ENCODE data around the gene TMEM184B.

The TMEM184B gene

DNA sequence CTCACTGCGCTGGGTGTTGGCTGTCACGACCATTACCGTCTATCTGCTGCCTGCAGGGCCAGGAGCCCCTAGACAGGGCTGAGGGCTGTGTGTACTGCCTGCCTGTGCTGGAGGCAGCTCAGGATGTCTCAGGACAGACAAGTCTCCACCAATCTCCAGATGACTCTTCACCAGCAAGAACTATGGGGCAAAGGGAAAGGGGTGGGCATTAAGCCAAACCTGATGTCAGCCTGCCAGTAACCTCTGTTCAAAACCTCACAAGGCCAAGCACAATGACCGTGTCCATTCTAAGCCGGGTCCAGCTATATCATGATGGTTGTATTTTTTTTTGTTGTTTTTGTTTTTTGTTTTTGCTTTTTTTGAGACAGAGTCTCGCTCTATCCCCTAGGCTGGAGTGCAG, 39.4 kb downstream of the TMEM184B start:
- H3K4me1 ChIP-seq (ENCODE audit: insufficient read depth, insufficient read length) = peaks cover 4% of the 10 kb centered on the region
- no peaks in the 10 kb centered on the region for H3K27me3 ChIP-seq (ENCODE audit: insufficient read depth, insufficient read length)
- TF ChIP-seq YY1 (IDR thresholded peaks at IDR 0.05; ENCODE audit: insufficient read depth, insufficient read length) = no peak
- TF ChIP-seq ZNF274 (IDR thresholded peaks at IDR 0.05; ENCODE audit: low read depth, low read length) = no peak
- TF ChIP-seq SUZ12 (IDR thresholded peaks at IDR 0.05; ENCODE audit: extremely low read depth, insufficient read depth, insufficient read length) = no peak
- H3K9me3 ChIP-seq (ENCODE audit: insufficient read depth, low read length) = no peaks in the 10 kb centered on the region
- H3K4me3 ChIP-seq (ENCODE audit: insufficient read length, low read depth) = no peak overlapping the region
- no peak overlapping the region for H3K9ac ChIP-seq (ENCODE audit: insufficient read length, low read depth)
- DNase-seq (ENCODE audit: low read depth, low spot score) = no peak
- H3K36me3 ChIP-seq (ENCODE audit: insufficient read depth, insufficient read length, low read length) = peaks cover 76% of the 10 kb centered on the region

DNA sequence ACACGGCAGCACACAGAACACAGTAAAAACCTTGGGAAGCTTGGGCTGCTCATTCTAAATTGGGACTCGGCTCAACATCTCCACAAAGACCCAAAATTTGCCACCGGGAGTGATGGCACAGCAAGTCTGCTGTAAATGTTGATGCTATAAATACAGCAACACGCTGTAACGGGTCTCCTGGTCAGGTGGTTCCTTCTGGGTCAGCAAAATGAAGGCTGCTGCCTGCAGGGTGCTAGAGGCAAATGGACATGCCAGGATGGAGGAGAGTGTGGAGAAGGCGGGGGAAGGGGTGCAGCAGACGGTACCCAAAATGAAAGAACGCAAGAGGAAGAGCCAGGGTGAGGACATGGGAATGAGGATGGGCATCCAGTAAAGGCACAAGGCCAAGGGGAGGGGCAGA, 40.6 kb downstream of the TMEM184B start:
- Histone ChIP-seq H3K9ac (ENCODE audit: insufficient read length, low read depth) (no peak overlapping the region), H3K4me1 (ENCODE audit: insufficient read depth, insufficient read length) (peaks cover 6% of the 10 kb centered on the region), H3K9me3 (ENCODE audit: insufficient read depth, low read length) (no peaks in the 10 kb centered on the region), H3K27me3 (ENCODE audit: insufficient read depth, insufficient read length) (no peaks in the 10 kb centered on the region), H3K4me3 (ENCODE audit: insufficient read length, low read depth) (no peak overlapping the region), H3K36me3 (ENCODE audit: insufficient read depth, insufficient read length, low read length) (peaks cover 82% of the 10 kb centered on the region)
- no peak for TF ChIP-seq YY1 (IDR thresholded peaks at IDR 0.05; ENCODE audit: insufficient read depth, insufficient read length)
- TF ChIP-seq ZNF274 (IDR thresholded peaks at IDR 0.05; ENCODE audit: low read depth, low read length) = no peak
- TF ChIP-seq SUZ12 (IDR thresholded peaks at IDR 0.05; ENCODE audit: extremely low read depth, insufficient read depth, insufficient read length) = no peak
- DNase-seq (ENCODE audit: low read depth, low spot score) = no peak

DNA sequence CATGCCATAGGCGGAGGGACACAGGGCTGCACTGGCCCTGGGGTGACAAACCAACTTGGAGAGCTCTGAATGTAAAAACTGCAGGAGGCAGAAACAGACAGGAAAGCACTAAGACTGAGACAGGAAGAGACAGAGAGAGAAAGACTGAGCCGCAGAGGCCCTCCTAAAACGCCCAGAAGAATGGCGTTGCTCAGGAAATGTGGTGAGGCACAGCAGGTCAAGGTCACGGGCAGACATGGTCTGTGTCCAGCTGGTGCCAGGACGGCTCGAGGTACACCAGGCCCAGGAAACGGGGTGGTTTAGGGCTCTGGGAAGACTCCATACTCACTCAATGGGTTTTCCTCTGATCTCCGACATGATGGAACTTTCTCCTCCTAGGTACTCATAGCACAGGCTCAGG, 41.9 kb downstream of the TMEM184B start:
- no peak overlapping the region for H3K4me3 ChIP-seq (ENCODE audit: insufficient read length, low read depth)
- H3K4me1 ChIP-seq (ENCODE audit: insufficient read depth, insufficient read length) = peaks cover 6% of the 10 kb centered on the region
- TF ChIP-seq SUZ12 (IDR thresholded peaks at IDR 0.05; ENCODE audit: extremely low read depth, insufficient read depth, insufficient read length) (no peak), YY1 (IDR thresholded peaks at IDR 0.05; ENCODE audit: insufficient read depth, insufficient read length) (no peak), ZNF274 (IDR thresholded peaks at IDR 0.05; ENCODE audit: low read depth, low read length) (no peak)
- DNase-seq (ENCODE audit: low read depth, low spot score) = no peak
- no peaks in the 10 kb centered on the region for H3K27me3 ChIP-seq (ENCODE audit: insufficient read depth, insufficient read length)
- H3K9ac ChIP-seq (ENCODE audit: insufficient read length, low read depth) = no peak overlapping the region
- H3K9me3 ChIP-seq (ENCODE audit: insufficient read depth, low read length) = no peaks in the 10 kb centered on the region
- H3K36me3 ChIP-seq (ENCODE audit: insufficient read depth, insufficient read length, low read length) = peaks cover 83% of the 10 kb centered on the region

DNA sequence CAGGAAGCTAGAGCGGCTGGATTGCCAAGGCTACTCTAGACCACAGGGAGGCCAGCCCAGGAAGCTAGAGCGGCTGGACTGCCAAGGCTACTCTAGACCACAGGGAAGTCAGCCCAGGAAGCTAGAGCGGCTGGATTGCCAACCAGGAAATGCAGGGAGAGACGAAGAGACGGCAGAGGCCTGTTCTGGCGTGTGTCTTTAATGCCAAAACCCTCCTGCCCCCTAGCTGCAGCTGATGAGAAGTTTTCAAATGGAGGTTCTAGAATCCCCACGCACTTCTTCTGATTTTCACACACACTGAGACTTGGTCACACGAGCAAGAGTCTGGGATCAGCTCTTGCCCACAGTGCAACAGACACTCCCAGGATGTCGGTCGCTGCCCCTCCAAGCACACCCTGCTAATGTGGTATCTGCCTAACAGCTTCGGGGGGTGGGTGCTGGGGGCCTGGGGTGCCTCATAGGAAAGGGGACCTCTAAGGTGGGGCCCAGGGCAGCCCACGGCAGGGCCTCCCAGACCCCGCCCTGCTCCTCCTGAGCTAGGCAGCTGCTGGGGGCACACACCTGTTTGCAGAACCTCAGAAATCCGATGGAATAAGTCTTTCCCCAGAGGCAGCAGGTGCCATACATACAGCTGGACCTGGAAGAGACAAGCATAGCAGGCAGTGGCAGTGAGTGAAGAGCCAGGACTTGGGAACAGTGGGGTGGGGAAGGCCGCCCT, 42.5 kb downstream of the TMEM184B start:
- H3K4me1 ChIP-seq (ENCODE audit: insufficient read depth, insufficient read length) = peaks cover 6% of the 10 kb centered on the region
- peak; percentile 18 for DNase-seq (ENCODE audit: low read depth, low spot score)
- TF ChIP-seq YY1 (IDR thresholded peaks at IDR 0.05; ENCODE audit: insufficient read depth, insufficient read length) = no peak
- no peak for TF ChIP-seq SUZ12 (IDR thresholded peaks at IDR 0.05; ENCODE audit: extremely low read depth, insufficient read depth, insufficient read length)
- TF ChIP-seq ZNF274 (IDR thresholded peaks at IDR 0.05; ENCODE audit: low read depth, low read length) = no peak
- no peak overlapping the region for H3K4me3 ChIP-seq (ENCODE audit: insufficient read length, low read depth)
- no peak overlapping the region for H3K9ac ChIP-seq (ENCODE audit: insufficient read length, low read depth)
- no peaks in the 10 kb centered on the region for H3K27me3 ChIP-seq (ENCODE audit: insufficient read depth, insufficient read length)
- peaks cover 82% of the 10 kb centered on the region for H3K36me3 ChIP-seq (ENCODE audit: insufficient read depth, insufficient read length, low read length)
- no peaks in the 10 kb centered on the region for H3K9me3 ChIP-seq (ENCODE audit: insufficient read depth, low read length)

DNA sequence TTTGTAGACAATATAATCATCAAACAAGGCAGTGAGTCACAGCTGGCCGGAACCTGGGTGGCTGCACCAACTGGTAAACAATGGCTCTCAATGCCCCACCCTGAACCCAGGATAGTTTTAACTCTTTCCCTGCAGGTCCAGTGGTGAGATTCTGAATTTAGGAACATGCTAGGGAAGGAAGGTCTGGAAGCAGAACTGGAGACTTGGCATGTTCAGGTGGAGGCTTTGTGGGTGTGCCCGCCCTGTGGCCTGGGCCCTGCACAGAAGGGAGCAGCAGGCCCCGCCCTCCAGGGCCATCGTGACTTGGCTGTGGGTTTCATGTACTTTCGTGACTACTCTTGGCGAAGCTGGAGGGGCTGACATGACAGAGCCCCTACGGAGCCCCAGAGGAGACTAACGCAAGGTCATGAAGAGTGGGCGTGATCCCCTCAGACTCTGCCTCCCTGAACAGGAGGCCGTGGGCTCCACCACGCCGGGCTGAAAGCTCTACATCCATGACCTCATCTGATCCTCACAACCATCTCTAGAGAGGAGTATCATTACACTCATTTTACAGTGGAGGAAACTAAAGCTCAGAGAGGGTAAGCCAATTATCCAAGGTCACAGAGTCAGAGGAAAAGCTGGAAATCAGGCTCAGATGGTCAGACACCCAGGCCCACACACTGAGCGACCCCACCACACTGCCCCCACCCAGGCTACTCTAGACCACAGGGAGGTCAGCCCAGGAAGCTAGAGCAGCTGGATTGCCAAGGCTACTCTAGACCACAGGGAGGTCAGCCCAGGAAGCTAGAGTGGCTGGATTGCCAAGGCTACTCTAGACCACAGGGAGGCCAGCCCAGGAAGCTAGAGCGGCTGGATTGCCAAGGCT, 43.7 kb downstream of the TMEM184B start:
- H3K4me3 ChIP-seq (ENCODE audit: insufficient read length, low read depth) = no peak overlapping the region
- H3K9ac ChIP-seq (ENCODE audit: insufficient read length, low read depth) = no peak overlapping the region
- DNase-seq (ENCODE audit: low read depth, low spot score) = no peak
- no peak for TF ChIP-seq YY1 (IDR thresholded peaks at IDR 0.05; ENCODE audit: insufficient read depth, insufficient read length)
- TF ChIP-seq SUZ12 (IDR thresholded peaks at IDR 0.05; ENCODE audit: extremely low read depth, insufficient read depth, insufficient read length) = no peak
- TF ChIP-seq ZNF274 (IDR thresholded peaks at IDR 0.05; ENCODE audit: low read depth, low read length) = no peak
- H3K4me1 ChIP-seq (ENCODE audit: insufficient read depth, insufficient read length) = peaks cover 6% of the 10 kb centered on the region
- peaks cover 81% of the 10 kb centered on the region for H3K36me3 ChIP-seq (ENCODE audit: insufficient read depth, insufficient read length, low read length)
- H3K27me3 ChIP-seq (ENCODE audit: insufficient read depth, insufficient read length) = no peaks in the 10 kb centered on the region
- no peaks in the 10 kb centered on the region for H3K9me3 ChIP-seq (ENCODE audit: insufficient read depth, low read length)

DNA sequence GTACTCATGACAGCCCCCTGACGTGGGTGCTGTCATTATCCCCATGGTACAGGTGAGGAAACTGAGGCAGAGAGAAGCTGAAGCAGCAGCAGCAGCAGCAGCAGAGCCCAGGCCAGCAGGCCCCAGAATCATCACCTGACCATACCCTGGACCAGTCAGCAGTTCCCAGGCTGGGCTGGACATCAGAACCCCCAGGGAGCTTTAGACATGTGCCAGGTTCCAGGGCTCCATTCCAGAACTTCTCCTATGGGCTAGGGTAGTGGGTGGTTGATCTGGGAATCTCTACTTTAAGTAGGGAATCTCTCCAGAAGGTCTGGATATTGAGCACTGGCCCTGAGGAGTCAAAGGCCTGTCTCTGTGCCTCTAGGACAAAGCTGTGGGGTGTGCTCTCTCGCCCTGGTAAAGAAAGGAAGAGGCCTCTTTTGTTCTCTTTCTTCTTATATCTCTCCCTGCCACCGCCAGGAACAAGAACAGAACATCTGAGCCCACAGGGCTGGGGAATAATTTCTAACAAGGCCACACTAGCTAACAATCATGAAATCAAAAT, 44.4 kb downstream of the TMEM184B start:
- no peak overlapping the region for H3K9ac ChIP-seq (ENCODE audit: insufficient read length, low read depth)
- H3K27me3 ChIP-seq (ENCODE audit: insufficient read depth, insufficient read length) = no peaks in the 10 kb centered on the region
- peaks cover 77% of the 10 kb centered on the region for H3K36me3 ChIP-seq (ENCODE audit: insufficient read depth, insufficient read length, low read length)
- no peak for TF ChIP-seq YY1 (IDR thresholded peaks at IDR 0.05; ENCODE audit: insufficient read depth, insufficient read length)
- TF ChIP-seq SUZ12 (IDR thresholded peaks at IDR 0.05; ENCODE audit: extremely low read depth, insufficient read depth, insufficient read length) = no peak
- TF ChIP-seq ZNF274 (IDR thresholded peaks at IDR 0.05; ENCODE audit: low read depth, low read length) = no peak
- no peaks in the 10 kb centered on the region for H3K9me3 ChIP-seq (ENCODE audit: insufficient read depth, low read length)
- H3K4me3 ChIP-seq (ENCODE audit: insufficient read length, low read depth) = no peak overlapping the region
- no peak for DNase-seq (ENCODE audit: low read depth, low spot score)
- peaks cover 6% of the 10 kb centered on the region for H3K4me1 ChIP-seq (ENCODE audit: insufficient read depth, insufficient read length)

Data from NT2/D1 (cell line).